Kidney (tissue), 14 donors: ENCODE measurements around the gene MS4A2. TPM values are rescaled to one million over a fixed set of nuclear protein-coding genes. Genes with fewer than 3 reads are reported as not detected.
"Not testable (repeated sequence)": the region's sequence is repeated elsewhere in the genome, so short reads cannot be mapped to it uniquely, and the experiment has no call there.

Source experiments
- DNase-seq, 5 donors: peaks; one replicate each; pipeline ENCODE4 v3.0.0-alpha.2; 2013 to 2020
- FAIRE-seq: peaks from 2 replicates; lab custom pipeline; 2012; peaks lifted over from hg19 to GRCh38; lab: Jason Lieb, UNC
- H3K27ac ChIP-seq, 2 donors: one replicate each; pipeline ENCODE4 v1.7.0; 2013; ENCODE audit warnings: low read depth in 2 of 2, low read length in 2 of 2, inconsistent platforms in 1 of 2
- H3K27me3 ChIP-seq: one replicate; pipeline ENCODE4 v1.7.1; 2013; ENCODE audit warnings: low read length, inconsistent platforms; ENCODE audit not compliant: control insufficient read depth, insufficient read depth
- H3K36me3 ChIP-seq, 3 donors: one replicate each; pipeline versions ENCODE4 v1.7.0 to v1.7.1; 2013; ENCODE audit warnings: low read length in 3 of 3, control low read depth in 1 of 3, inconsistent platforms in 1 of 3; ENCODE audit not compliant: insufficient read depth in 3 of 3, control insufficient read depth in 2 of 3
- H3K4me1 ChIP-seq, 3 donors: one replicate each; pipeline versions ENCODE4 v1.7.0 to v1.7.1; 2013; ENCODE audit warnings: low read length in 3 of 3, inconsistent platforms in 1 of 3, low read depth in 1 of 3; ENCODE audit not compliant: control insufficient read depth in 2 of 3, insufficient read depth in 2 of 3
- H3K4me3 ChIP-seq, 3 donors: one replicate each; pipeline versions ENCODE4 v1.7.0 to v1.8.1; 2013; ENCODE audit warnings: low read length in 3 of 3, control low read depth in 1 of 3, inconsistent platforms in 1 of 3
- H3K9ac ChIP-seq, 3 donors: one replicate each; pipeline versions ENCODE4 v1.7.0 to v1.7.1; 2013; ENCODE audit warnings: low read length in 3 of 3, control low read depth in 1 of 3, inconsistent platforms in 1 of 3
- H3K9me3 ChIP-seq, 3 donors: one replicate each; pipeline versions ENCODE4 v1.7.0 to v1.7.1; 2013; ENCODE audit warnings: low read length in 3 of 3, control low read depth in 1 of 3, inconsistent platforms in 1 of 3; ENCODE audit not compliant: control insufficient read depth in 2 of 3, insufficient read depth in 1 of 3
- intact Hi-C: fragments of 100-400 bp; cut with DNase I; formaldehyde crosslinking; loops from one replicate; pipeline ENCODE4 v1.11.1; 2022
- polyA plus RNA-seq: library from polyadenylated mRNA; stranded (reverse); fragments of 350-450 nt; fragmentation: Illumina TruSeq; extraction: RNeasy Lipid Tissue Mini Kit (QIAGEN cat#74804); gene quantifications from one replicate; pipeline ENCODE4 v1.2.3, GENCODE V29; 2014; ENCODE audit warnings: low read depth, low replicate concordance; ENCODE audit not compliant: insufficient read depth
- total RNA-seq: library from RNA; stranded (reverse); fragmentation: NEBNext Ultra II Directional; extraction: Animal tissue kit (Norgen Biotek cat#: 25700); gene quantifications from one replicate; pipeline ENCODE4 v1.2.1, GENCODE V29; 2021
- TF ChIP-seq, protein P1 (sequence below): IDR thresholded peaks from 3 replicates; pipeline ENCODE4 v1.5.1; 2012; ENCODE audit warnings: mild to moderate bottlenecking, moderate library complexity, borderline replicate concordance; ENCODE audit not compliant: insufficient read depth; ENCODE audit errors: extremely low read depth
- donor health status: control.
- donor health status: control.
- donor health status: control.
- donor health status: control.
- donor health status: control.
- donor health status: DM: yes; HTN: yes; CAD: no.
- donor health status: Normal renal cell carcinoma (clear cell type).

Gene MS4A2
- total and polyA plus RNA-seq, 2 donors from 2014 or later = 9.1 TPM; not detected in 1

DNA sequence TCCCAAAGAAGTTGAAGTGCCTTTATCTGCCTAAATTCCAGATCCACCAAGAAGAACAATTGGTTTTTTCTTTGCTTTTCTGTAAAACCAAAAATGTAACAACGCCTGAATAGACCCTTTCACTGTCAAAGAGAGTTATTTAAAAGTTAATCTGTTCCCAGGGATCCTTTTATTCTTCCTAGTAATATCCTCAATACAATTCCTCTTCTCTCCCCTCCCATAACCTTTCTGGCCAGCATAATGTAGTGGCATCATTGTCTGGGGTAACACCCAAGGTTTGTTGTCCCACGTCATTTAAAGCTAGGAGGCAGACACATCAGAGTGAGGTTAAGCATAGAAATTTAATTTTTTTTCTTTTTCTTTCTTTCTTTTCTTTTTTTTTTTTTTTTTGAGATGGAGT lies 39.9 kb downstream of the MS4A2 start:
- Histone ChIP-seq H3K27ac (no peak overlapping the region), H3K9me3 (no peaks in the 10 kb centered on the region), H3K9ac (no peak overlapping the region), H3K4me3 (no peak overlapping the region), H3K4me1 (no peaks in the 10 kb centered on the region), H3K27me3 (no peaks in the 10 kb centered on the region), H3K36me3 (no peaks in the 10 kb centered on the region)
- intact Hi-C loops = no loop called here
- DNase-seq (no peak), FAIRE-seq (no peak)
- TF ChIP-seq, protein P1, sequence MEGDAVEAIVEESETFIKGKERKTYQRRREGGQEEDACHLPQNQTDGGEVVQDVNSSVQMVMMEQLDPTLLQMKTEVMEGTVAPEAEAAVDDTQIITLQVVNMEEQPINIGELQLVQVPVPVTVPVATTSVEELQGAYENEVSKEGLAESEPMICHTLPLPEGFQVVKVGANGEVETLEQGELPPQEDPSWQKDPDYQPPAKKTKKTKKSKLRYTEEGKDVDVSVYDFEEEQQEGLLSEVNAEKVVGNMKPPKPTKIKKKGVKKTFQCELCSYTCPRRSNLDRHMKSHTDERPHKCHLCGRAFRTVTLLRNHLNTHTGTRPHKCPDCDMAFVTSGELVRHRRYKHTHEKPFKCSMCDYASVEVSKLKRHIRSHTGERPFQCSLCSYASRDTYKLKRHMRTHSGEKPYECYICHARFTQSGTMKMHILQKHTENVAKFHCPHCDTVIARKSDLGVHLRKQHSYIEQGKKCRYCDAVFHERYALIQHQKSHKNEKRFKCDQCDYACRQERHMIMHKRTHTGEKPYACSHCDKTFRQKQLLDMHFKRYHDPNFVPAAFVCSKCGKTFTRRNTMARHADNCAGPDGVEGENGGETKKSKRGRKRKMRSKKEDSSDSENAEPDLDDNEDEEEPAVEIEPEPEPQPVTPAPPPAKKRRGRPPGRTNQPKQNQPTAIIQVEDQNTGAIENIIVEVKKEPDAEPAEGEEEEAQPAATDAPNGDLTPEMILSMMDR = no peak

DNA sequence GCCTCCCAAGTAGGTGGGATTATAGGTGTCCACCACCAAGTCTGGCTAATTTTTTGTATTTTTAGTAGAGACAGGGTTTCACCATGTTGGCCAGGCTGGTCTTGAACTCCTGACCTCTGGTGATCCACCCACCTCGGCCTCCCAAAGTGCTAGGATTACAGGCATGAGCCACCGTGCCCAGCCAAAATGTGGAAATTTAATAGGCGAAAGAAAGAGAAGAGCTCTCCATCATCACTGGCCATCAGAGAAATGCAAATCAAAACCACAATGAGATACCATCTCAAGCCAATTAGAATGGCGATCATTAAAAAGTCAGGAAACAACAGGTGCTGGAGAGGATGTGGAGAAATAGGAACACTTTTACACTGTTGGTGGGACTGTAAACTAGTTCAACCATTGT lies 40.4 kb downstream of the MS4A2 start:
- H3K27ac ChIP-seq, H3K9ac ChIP-seq, FAIRE-seq, DNase-seq, H3K27me3 ChIP-seq, H3K36me3 ChIP-seq, intact Hi-C loops, H3K9me3 ChIP-seq, H3K4me1 ChIP-seq, H3K4me3 ChIP-seq: not testable (repeated sequence)

DNA sequence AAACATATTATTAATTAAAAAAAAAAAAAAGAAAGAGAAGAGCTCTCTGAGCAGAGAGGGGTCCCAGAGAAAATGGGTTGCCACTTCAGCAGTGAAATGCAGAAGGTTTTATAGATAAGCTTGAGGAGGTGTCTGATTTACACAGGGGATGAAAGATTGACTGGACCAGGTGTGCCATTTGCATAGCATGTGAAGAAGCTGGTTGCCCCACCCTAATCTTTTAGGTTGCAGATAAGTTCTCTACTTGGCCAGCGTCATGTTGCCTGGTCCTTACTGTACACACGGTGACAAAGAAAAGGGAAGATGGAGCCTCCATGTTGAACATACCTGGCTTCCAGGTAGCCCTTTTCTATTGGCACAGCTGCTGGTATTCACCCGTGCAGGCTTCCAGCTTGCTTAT lies 41.4 kb downstream of the MS4A2 start:
- Histone ChIP-seq H3K27me3 (no peaks in the 10 kb centered on the region), H3K9ac (no peak overlapping the region), H3K27ac (no peak overlapping the region), H3K4me3 (no peak overlapping the region), H3K9me3 (no peaks in the 10 kb centered on the region), H3K4me1 (no peaks in the 10 kb centered on the region), H3K36me3 (no peaks in the 10 kb centered on the region)
- TF ChIP-seq, protein P1 = no peak
- DNase-seq (no peak), FAIRE-seq (no peak)
- intact Hi-C loops = no loop called here

DNA sequence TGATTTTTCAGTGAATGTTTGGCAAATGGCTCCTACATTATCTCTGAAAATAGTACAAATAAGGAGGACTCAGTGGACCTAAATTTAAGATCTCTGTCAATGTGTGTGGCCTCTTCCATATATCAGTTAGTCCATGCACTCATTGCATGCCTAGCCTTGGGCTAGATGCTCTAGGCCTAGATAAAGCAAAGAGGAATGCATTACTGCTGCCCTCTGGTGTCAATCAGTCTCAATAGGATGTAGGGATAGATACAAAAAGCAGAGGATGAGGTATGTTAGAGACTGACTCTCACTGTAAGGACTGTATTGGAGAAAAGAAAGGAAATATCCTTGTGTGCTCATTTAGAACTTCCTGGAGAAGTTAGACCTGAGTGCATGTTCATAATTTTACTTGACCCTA lies 42.0 kb downstream of the MS4A2 start:
- Histone ChIP-seq H3K4me1 (no peaks in the 10 kb centered on the region), H3K9ac (no peak overlapping the region), H3K9me3 (no peaks in the 10 kb centered on the region), H3K36me3 (no peaks in the 10 kb centered on the region), H3K27me3 (no peaks in the 10 kb centered on the region), H3K4me3 (no peak overlapping the region), H3K27ac (no peak overlapping the region)
- FAIRE-seq (no peak), DNase-seq (peak in 2 of 5 donors; percentile 25 to 40)
- TF ChIP-seq, protein P1 = peak; percentile 21
- intact Hi-C loops = no loop called here
